Measurements from ENCODE around the gene ALG10. TPM values are rescaled to one million over a fixed set of nuclear protein-coding genes. Genes with fewer than 3 reads are reported as not detected.
A peak's percentile ranks its signal among the peaks of the same experiment; 100 is the strongest.
"Not testable (repeated sequence)": the region's sequence is repeated elsewhere in the genome, so short reads cannot be mapped to it uniquely, and the experiment has no call there.

ALG10 gene
- 1 to 10 TPM; 1.6 to 8.0 TPM for total RNA-seq

GRCh38 chr12:34022079-34022830 is at the start of gene ALG10:
ALG10 (plus strand) TSS chr12:34022496; CDS start chr12:34022600, 104 bp downstream.
- WGBS, 2 donors, result 0% methylated on average over 44 of the region's 44 CpGs
- TF ChIP-seq CTCF (IDR thresholded peaks at IDR 0.05) (peak; percentile 52 to 98 (median 82)), POLR2A (IDR thresholded peaks at IDR 0.05) (peak in 2 of 3 donors; percentile 56 to 66)
- H3K27ac ChIP-seq, result peak within 1 kb of the TSS; percentile 65 to 82 (median 76)
- H3K27me3 ChIP-seq, result no peaks in the 10 kb centered on the region
- peak within 1 kb of the TSS in 1 of 2 donors; percentile 37 for H3K4me3 ChIP-seq
- DNase-seq (peak; percentile 97 to 98 (median 97)), ATAC-seq (peak; percentile 100)
- H3K9me3 ChIP-seq, result no peaks in the 10 kb centered on the region
- H3K4me1 ChIP-seq, result peaks cover 16% of the 10 kb centered on the region
- no peaks in the 10 kb centered on the region for H3K36me3 ChIP-seq (replicated peaks in 1 of 2; ENCODE audit: insufficient read depth in 1 of 2, low read depth in 2 of 2)
- intact Hi-C loops (cut with DNase I), result no loop called here

GRCh38 chr12:33972884-33973283 is 49.4 kb upstream of the ALG10 start:
- 70 to 73% methylated on average over 5 of the region's 5 CpGs for WGBS, 2 donors
- ATAC-seq; H3K27ac ChIP-seq; DNase-seq; H3K4me1 ChIP-seq; H3K36me3 ChIP-seq (replicated peaks in 1 of 2; ENCODE audit: insufficient read depth in 1 of 2, low read depth in 2 of 2); H3K27me3 ChIP-seq; H3K9me3 ChIP-seq; intact Hi-C loops (cut with DNase I); H3K4me3 ChIP-seq: not testable (repeated sequence)

GRCh38 chr12:33977887-33978286 is 44.4 kb upstream of the ALG10 start:
- Histone ChIP-seq H3K4me1 (no peaks in the 10 kb centered on the region), H3K9me3 (no peaks in the 10 kb centered on the region), H3K27me3 (no peaks in the 10 kb centered on the region), H3K36me3 (replicated peaks in 1 of 2; ENCODE audit: insufficient read depth in 1 of 2, low read depth in 2 of 2) (no peaks in the 10 kb centered on the region), H3K4me3 (no peak overlapping the region), H3K27ac (no peak overlapping the region)
- intact Hi-C loops (cut with DNase I), result no loop called here
- ATAC-seq (no peak), DNase-seq (no peak)
- 78 to 79% methylated on average over 1 of the region's 1 CpG for WGBS, 2 donors
- TF ChIP-seq POLR2A (IDR thresholded peaks at IDR 0.05) (no peak), CTCF (IDR thresholded peaks at IDR 0.05) (no peak)

GRCh38 chr12:33988197-33988805 is 34.0 kb upstream of the ALG10 start:
- no peak overlapping the region for H3K4me3 ChIP-seq
- H3K27me3 ChIP-seq, result no peaks in the 10 kb centered on the region
- no peak for DNase-seq
- intact Hi-C loops (cut with DNase I), result no loop called here
- no peaks in the 10 kb centered on the region for H3K36me3 ChIP-seq (replicated peaks in 1 of 2; ENCODE audit: insufficient read depth in 1 of 2, low read depth in 2 of 2)
- no peak for ATAC-seq
- H3K9me3 ChIP-seq, result no peaks in the 10 kb centered on the region
- TF ChIP-seq CTCF (IDR thresholded peaks at IDR 0.05), result no peak
- TF ChIP-seq POLR2A (IDR thresholded peaks at IDR 0.05), result no peak
- no peak overlapping the region for H3K27ac ChIP-seq
- WGBS, 2 donors, result 35 to 44% methylated on average over 4 of the region's 4 CpGs
- no peaks in the 10 kb centered on the region for H3K4me1 ChIP-seq

- Histone ChIP-seq H3K4me3 (no peak overlapping the region), H3K27ac (no peak overlapping the region), H3K4me1 (no peaks in the 10 kb centered on the region), H3K9me3 (no peaks in the 10 kb centered on the region), H3K36me3 (replicated peaks in 1 of 2; ENCODE audit: insufficient read depth in 1 of 2, low read depth in 2 of 2) (no peaks in the 10 kb centered on the region), H3K27me3 (no peaks in the 10 kb centered on the region)
- TF ChIP-seq POLR2A (IDR thresholded peaks at IDR 0.05) (no peak), CTCF (IDR thresholded peaks at IDR 0.05) (no peak)
- DNase-seq (no peak), ATAC-seq (no peak)
- WGBS, 2 donors, result 31 to 33% methylated on average over 3 of the region's 3 CpGs
- intact Hi-C loops (cut with DNase I), result no loop called here
Measured at GRCh38 chr12:33988913-33989312, 33.4 kb upstream of the ALG10 start.
